GM19035 (cell line): ENCODE results near the gene TRAF2.
"Not testable (repeated sequence)": the region's sequence is repeated elsewhere in the genome, so short reads cannot be mapped to it uniquely, and the experiment has no call there.

Experiments used
- ATAC-seq: cut with Tn5 transposase; IDR thresholded peaks from one replicate; pipeline ENCODE4 v1.9.1; 2021; ENCODE audit not compliant: unreplicated experiment

Gene TRAF2

GRCh38 chr9:136856541-136857141, 29.7 kb upstream of the TRAF2 start:
- ATAC-seq: no peak

GRCh38 chr9:136857166-136857565, 29.1 kb upstream of the TRAF2 start:
- no peak for ATAC-seq

- ATAC-seq: no peak
These were observed 28.5 kb upstream of the TRAF2 start for GRCh38 chr9:136857581-136858412.

GRCh38 chr9:136858452-136858843, 27.9 kb upstream of the TRAF2 start:
- no peak for ATAC-seq

GRCh38 chr9:136858844-136859757, 27.2 kb upstream of the TRAF2 start:
- ATAC-seq: no peak

GRCh38 chr9:136860529-136860928, 25.8 kb upstream of the TRAF2 start:
- no peak for ATAC-seq

GRCh38 chr9:136860933-136861873, 25.1 kb upstream of the TRAF2 start:
- no peak for ATAC-seq

GRCh38 chr9:136861874-136862457, 24.4 kb upstream of the TRAF2 start:
- ATAC-seq: no peak

- ATAC-seq: no peak
These were observed 23.3 kb upstream of the TRAF2 start for GRCh38 chr9:136862849-136863622.

GRCh38 chr9:136863623-136864273, 22.6 kb upstream of the TRAF2 start:
- ATAC-seq: no peak

- ATAC-seq: no peak
These were observed 21.1 kb upstream of the TRAF2 start for GRCh38 chr9:136865041-136865767.

- ATAC-seq: no peak
These were observed 20.6 kb upstream of the TRAF2 start for GRCh38 chr9:136865768-136866103.

- not testable (repeated sequence) for ATAC-seq
These were observed 19.4 kb upstream of the TRAF2 start for GRCh38 chr9:136866898-136867421.

- no peak for ATAC-seq
These were observed 18.8 kb upstream of the TRAF2 start for GRCh38 chr9:136867480-136867879.

- ATAC-seq: no peak
These were observed 18.4 kb upstream of the TRAF2 start for GRCh38 chr9:136867917-136868316.

GRCh38 chr9:136868644-136869043, 17.7 kb upstream of the TRAF2 start:
- ATAC-seq: no peak

- not testable (repeated sequence) for ATAC-seq
These were observed 16.7 kb upstream of the TRAF2 start for GRCh38 chr9:136869611-136870010.

GRCh38 chr9:136875155-136875554, 11.2 kb upstream of the TRAF2 start:
- ATAC-seq: no peak
